Measurements from ENCODE around the gene CAMK2B.

CAMK2B gene

GRCh38 chr7:44224080-44224973 lies 101.1 kb downstream of the CAMK2B start:
- Histone ChIP-seq H3K4me3 (ENCODE audit: insufficient read depth in 1 of 2, low read depth in 1 of 2, low read length in 2 of 2) (no peak overlapping the region), H2AK5ac (ENCODE audit: low read length, severe bottlenecking) (no peak overlapping the region), H3K4me1 (ENCODE audit: control insufficient read depth, insufficient read depth, low read depth, low read length) (peaks cover 5% of the 10 kb centered on the region), H3K27me3 (ENCODE audit: control insufficient read depth in 1 of 2, insufficient read depth in 1 of 2, low read length in 2 of 2) (peaks cover 24 to 59% of the 10 kb centered on the region in 2 experiments), H3K4me2 (ENCODE audit: low read length, poor library complexity, severe bottlenecking) (no peak overlapping the region), H2BK12ac (ENCODE audit: low read length in 2 of 2) (no peak overlapping the region), H2BK120ac (ENCODE audit: low read depth, low read length) (no peak overlapping the region), H3K9ac (ENCODE audit: low read length) (no peak overlapping the region), H3K4ac (ENCODE audit: low read depth in 1 of 2, low read length in 2 of 2) (no peak overlapping the region), H3K14ac (ENCODE audit: low read length in 2 of 2) (no peak overlapping the region), H3K27ac (ENCODE audit: low read length, poor library complexity, severe bottlenecking) (no peak overlapping the region), H3K9me3 (ENCODE audit: control insufficient read depth, low read length) (no peaks in the 10 kb centered on the region), H3K79me1 (replicated peaks; ENCODE audit: low read length, poor library complexity, severe bottlenecking) (no peaks in the 10 kb centered on the region), H3K23ac (ENCODE audit: low read length in 2 of 2) (no peak overlapping the region), H3K18ac (ENCODE audit: low read depth in 1 of 2, low read length in 2 of 2) (no peak overlapping the region), H2BK5ac (ENCODE audit: low read depth, low read length, poor library complexity, severe bottlenecking) (no peak overlapping the region), H2AFZ (ENCODE audit: low read depth, low read length) (no peak overlapping the region), H2BK15ac (ENCODE audit: low read depth, poor library complexity, severe bottlenecking) (no peak overlapping the region), H3K36me3 (ENCODE audit: control insufficient read depth in 1 of 2, insufficient read depth in 2 of 2, low read depth in 1 of 2, low read length in 2 of 2) (peaks cover 0 to 7% of the 10 kb centered on the region in 2 experiments), H4K8ac (ENCODE audit: low read length) (no peak overlapping the region), H4K91ac (ENCODE audit: low read length) (no peak overlapping the region)
- no peak for DNase-seq
- 73% methylated on average over 13 of the region's 18 CpGs for WGBS

DNA sequence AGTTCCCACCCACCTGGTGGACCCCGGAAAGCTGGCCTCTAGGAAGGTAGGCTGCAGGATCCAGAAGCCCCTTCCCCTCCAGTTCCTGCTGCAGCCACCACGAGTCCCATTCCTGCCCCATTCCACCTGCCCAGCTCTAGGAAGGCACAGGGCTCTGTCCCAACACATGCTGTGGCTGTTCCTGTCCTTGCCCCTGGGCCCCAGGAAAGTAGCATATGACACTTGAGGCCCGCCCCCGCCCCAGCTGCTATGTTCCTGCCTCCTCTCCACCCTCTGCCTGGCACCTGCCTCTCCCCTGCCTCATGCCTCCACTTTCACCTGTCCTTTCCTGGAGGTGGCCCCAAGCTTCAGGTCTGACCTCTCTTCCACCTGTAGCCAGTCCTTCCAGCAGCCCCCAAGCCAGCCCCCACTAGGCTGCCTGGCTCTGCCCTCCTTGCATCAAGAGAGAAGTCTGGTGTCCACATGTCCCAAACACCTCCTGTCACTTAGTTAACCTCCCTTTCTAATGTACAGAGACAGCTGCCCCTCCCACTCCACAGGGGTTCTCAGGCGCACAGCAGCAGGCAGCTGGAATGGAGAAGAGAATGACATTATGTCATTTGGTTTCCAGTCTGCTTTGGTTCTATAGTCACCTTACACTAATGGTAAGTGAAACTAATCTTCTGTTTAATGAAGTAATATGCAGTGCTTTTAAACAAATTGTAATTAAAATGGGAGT lies 101.9 kb downstream of the CAMK2B start:
- Histone ChIP-seq H3K36me3 (ENCODE audit: control insufficient read depth in 1 of 2, insufficient read depth in 2 of 2, low read depth in 1 of 2, low read length in 2 of 2) (peaks cover 0 to 8% of the 10 kb centered on the region in 2 experiments), H2BK12ac (ENCODE audit: low read length in 2 of 2) (no peak overlapping the region), H4K91ac (ENCODE audit: low read length) (no peak overlapping the region), H2BK120ac (ENCODE audit: low read depth, low read length) (no peak overlapping the region), H3K4ac (ENCODE audit: low read depth in 1 of 2, low read length in 2 of 2) (no peak overlapping the region), H2AFZ (ENCODE audit: low read depth, low read length) (no peak overlapping the region), H3K27me3 (ENCODE audit: control insufficient read depth in 1 of 2, insufficient read depth in 1 of 2, low read length in 2 of 2) (peaks cover 24 to 65% of the 10 kb centered on the region in 2 experiments), H3K23ac (ENCODE audit: low read length in 2 of 2) (no peak overlapping the region), H2BK5ac (ENCODE audit: low read depth, low read length, poor library complexity, severe bottlenecking) (no peak overlapping the region), H3K14ac (ENCODE audit: low read length in 2 of 2) (no peak overlapping the region), H3K79me1 (replicated peaks; ENCODE audit: low read length, poor library complexity, severe bottlenecking) (no peaks in the 10 kb centered on the region), H3K27ac (ENCODE audit: low read length, poor library complexity, severe bottlenecking) (no peak overlapping the region), H3K9me3 (ENCODE audit: control insufficient read depth, low read length) (no peaks in the 10 kb centered on the region), H3K9ac (ENCODE audit: low read length) (no peak overlapping the region), H2AK5ac (ENCODE audit: low read length, severe bottlenecking) (no peak overlapping the region), H3K4me2 (ENCODE audit: low read length, poor library complexity, severe bottlenecking) (peak overlapping the region; percentile 7), H3K18ac (ENCODE audit: low read depth in 1 of 2, low read length in 2 of 2) (no peak overlapping the region), H4K8ac (ENCODE audit: low read length) (no peak overlapping the region), H3K4me3 (ENCODE audit: insufficient read depth in 1 of 2, low read depth in 1 of 2, low read length in 2 of 2) (no peak overlapping the region), H2BK15ac (ENCODE audit: low read depth, poor library complexity, severe bottlenecking) (no peak overlapping the region), H3K4me1 (ENCODE audit: control insufficient read depth, insufficient read depth, low read depth, low read length) (peaks cover 5% of the 10 kb centered on the region)
- WGBS = 44% methylated on average over 5 of the region's 5 CpGs
- DNase-seq = no peak

- Histone ChIP-seq H2BK15ac (ENCODE audit: low read depth, poor library complexity, severe bottlenecking) (no peak overlapping the region), H3K9ac (ENCODE audit: low read length) (no peak overlapping the region), H3K4me3 (ENCODE audit: insufficient read depth in 1 of 2, low read depth in 1 of 2, low read length in 2 of 2) (no peak overlapping the region), H3K36me3 (ENCODE audit: control insufficient read depth in 1 of 2, insufficient read depth in 2 of 2, low read depth in 1 of 2, low read length in 2 of 2) (peaks cover 0 to 10% of the 10 kb centered on the region in 2 experiments), H3K4me1 (ENCODE audit: control insufficient read depth, insufficient read depth, low read depth, low read length) (peaks cover 5% of the 10 kb centered on the region), H3K4ac (ENCODE audit: low read depth in 1 of 2, low read length in 2 of 2) (no peak overlapping the region), H3K23ac (ENCODE audit: low read length in 2 of 2) (no peak overlapping the region), H2BK5ac (ENCODE audit: low read depth, low read length, poor library complexity, severe bottlenecking) (no peak overlapping the region), H3K14ac (ENCODE audit: low read length in 2 of 2) (no peak overlapping the region), H2BK120ac (ENCODE audit: low read depth, low read length) (no peak overlapping the region), H3K27me3 (ENCODE audit: control insufficient read depth in 1 of 2, insufficient read depth in 1 of 2, low read length in 2 of 2) (peaks cover 24 to 64% of the 10 kb centered on the region in 2 experiments), H4K8ac (ENCODE audit: low read length) (no peak overlapping the region), H2AK5ac (ENCODE audit: low read length, severe bottlenecking) (no peak overlapping the region), H2AFZ (ENCODE audit: low read depth, low read length) (no peak overlapping the region), H3K18ac (ENCODE audit: low read depth in 1 of 2, low read length in 2 of 2) (no peak overlapping the region), H3K79me1 (replicated peaks; ENCODE audit: low read length, poor library complexity, severe bottlenecking) (no peaks in the 10 kb centered on the region), H4K91ac (ENCODE audit: low read length) (no peak overlapping the region), H3K4me2 (ENCODE audit: low read length, poor library complexity, severe bottlenecking) (no peak overlapping the region), H3K9me3 (ENCODE audit: control insufficient read depth, low read length) (no peaks in the 10 kb centered on the region), H3K27ac (ENCODE audit: low read length, poor library complexity, severe bottlenecking) (no peak overlapping the region), H2BK12ac (ENCODE audit: low read length in 2 of 2) (no peak overlapping the region)
- 84% methylated on average over 11 of the region's 11 CpGs for WGBS
- no peak for DNase-seq
Measured at GRCh38 chr7:44222776-44223261, 102.6 kb downstream of the CAMK2B start.

DNA sequence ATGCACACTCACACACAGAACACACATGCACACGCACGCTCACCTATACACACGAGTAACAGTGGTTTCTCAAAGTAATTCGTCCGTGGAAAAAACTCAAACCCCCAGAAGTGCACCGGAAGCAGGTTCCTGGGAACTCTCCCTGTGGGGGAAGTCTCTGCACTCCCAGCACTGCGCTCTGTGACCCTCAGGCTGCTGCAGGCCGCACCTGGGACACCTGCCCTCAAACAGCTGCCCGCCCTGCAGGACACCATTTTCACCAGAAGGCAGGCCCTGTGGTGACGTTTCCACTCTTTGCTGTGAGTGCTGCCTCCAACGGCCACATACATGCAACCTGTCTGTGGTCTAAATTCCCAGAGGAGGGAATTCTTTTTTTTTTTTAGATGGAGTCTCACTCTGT lies 103.3 kb downstream of the CAMK2B start:
- peaks cover 24 to 64% of the 10 kb centered on the region in 2 experiments for H3K27me3 ChIP-seq (ENCODE audit: control insufficient read depth in 1 of 2, insufficient read depth in 1 of 2, low read length in 2 of 2)
- H3K4ac ChIP-seq (ENCODE audit: low read depth in 1 of 2, low read length in 2 of 2) = no peak overlapping the region
- H2BK5ac ChIP-seq (ENCODE audit: low read depth, low read length, poor library complexity, severe bottlenecking) = no peak overlapping the region
- no peaks in the 10 kb centered on the region for H3K79me1 ChIP-seq (replicated peaks; ENCODE audit: low read length, poor library complexity, severe bottlenecking)
- no peak overlapping the region for H2AFZ ChIP-seq (ENCODE audit: low read depth, low read length)
- no peaks in the 10 kb centered on the region for H3K9me3 ChIP-seq (ENCODE audit: control insufficient read depth, low read length)
- no peak overlapping the region for H2BK15ac ChIP-seq (ENCODE audit: low read depth, poor library complexity, severe bottlenecking)
- H3K36me3 ChIP-seq (ENCODE audit: control insufficient read depth in 1 of 2, insufficient read depth in 2 of 2, low read depth in 1 of 2, low read length in 2 of 2) = peaks cover 0 to 12% of the 10 kb centered on the region in 2 experiments
- H4K91ac ChIP-seq (ENCODE audit: low read length) = no peak overlapping the region
- H2AK5ac ChIP-seq (ENCODE audit: low read length, severe bottlenecking) = no peak overlapping the region
- no peak for DNase-seq
- peaks cover 5% of the 10 kb centered on the region for H3K4me1 ChIP-seq (ENCODE audit: control insufficient read depth, insufficient read depth, low read depth, low read length)
- WGBS = 74% methylated on average over 11 of the region's 11 CpGs
- no peak overlapping the region for H3K18ac ChIP-seq (ENCODE audit: low read depth in 1 of 2, low read length in 2 of 2)
- H3K9ac ChIP-seq (ENCODE audit: low read length) = no peak overlapping the region
- H3K27ac ChIP-seq (ENCODE audit: low read length, poor library complexity, severe bottlenecking) = no peak overlapping the region
- no peak overlapping the region for H2BK12ac ChIP-seq (ENCODE audit: low read length in 2 of 2)
- no peak overlapping the region for H3K14ac ChIP-seq (ENCODE audit: low read length in 2 of 2)
- no peak overlapping the region for H4K8ac ChIP-seq (ENCODE audit: low read length)
- H3K23ac ChIP-seq (ENCODE audit: low read length in 2 of 2) = no peak overlapping the region
- H2BK120ac ChIP-seq (ENCODE audit: low read depth, low read length) = no peak overlapping the region
- no peak overlapping the region for H3K4me3 ChIP-seq (ENCODE audit: insufficient read depth in 1 of 2, low read depth in 1 of 2, low read length in 2 of 2)
- H3K4me2 ChIP-seq (ENCODE audit: low read length, poor library complexity, severe bottlenecking) = no peak overlapping the region
